SK-N-MC (cell line): ENCODE data around the gene ABHD2.

Experiments
- EZH2 ChIP-seq: fragments of 200-600 bp; sonication (generic); IDR thresholded peaks from one replicate; pipeline ENCODE4 v1.6.1; 2017; ENCODE audit warnings: antibody characterized with exemption
- POLR2AphosphoS5 ChIP-seq: IDR thresholded peaks from 2 replicates; pipeline ENCODE4 v1.6.1; 2012; ENCODE audit warnings: mild to moderate bottlenecking, low read depth, low read length, borderline replicate concordance

DNA sequence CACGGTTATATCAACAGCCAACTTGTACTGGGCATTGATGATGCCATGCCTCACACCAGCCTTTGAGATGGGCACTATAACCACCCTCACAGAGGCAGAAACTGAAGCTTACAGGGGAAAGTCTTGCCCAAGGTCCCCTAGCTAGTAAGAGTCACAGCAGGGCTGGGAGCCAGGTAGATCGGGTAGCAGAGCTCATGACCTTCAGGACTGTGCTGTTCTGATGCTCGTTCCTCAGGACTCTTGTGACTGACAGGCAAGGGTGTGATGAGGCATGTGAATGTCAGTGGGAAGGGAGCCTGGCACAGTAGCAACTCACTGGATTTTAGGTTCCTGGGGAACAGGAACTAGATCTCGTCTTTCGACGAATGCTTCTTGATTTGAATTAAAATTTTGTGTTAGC, 67.4 kb downstream of the ABHD2 start:
- TF ChIP-seq POLR2AphosphoS5 (no peak), EZH2 (no peak)
